HepG2 (cell line): Measurements from ENCODE around the gene CDCP2. TPM values are rescaled to one million over a fixed set of nuclear protein-coding genes. Genes with fewer than 3 reads are reported as not detected.

Source experiments
- ATAC-seq: fragments of 200-7000 bp; cut with Tn5 transposase; 3 replicates; pipeline ENCODE4 v1.9.1; 2020; ENCODE audit warnings: mild to moderate bottlenecking, moderate library complexity
- BruUV-seq: library from RNA; stranded (reverse); fragments of 400-500 nt; replicated peaks from 2 replicates; lab custom pipeline; 2021; lab: Mats Ljungman, UMichigan
- CTCF ChIA-PET: fragments of 300-600 bp; formaldehyde crosslinking; extraction: SDS; loops from one replicate; lab custom pipeline; 2021; ENCODE audit warnings: low total read pairs, inconsistent platforms, low intra/inter-chr PET ratio; lab: Yijun Ruan, JAX
- POLR2A ChIA-PET: fragments of 350-600 bp; sonication (Branson Sonifier 250); formaldehyde crosslinking; loops from one replicate; lab custom pipeline; 2020; ENCODE audit warnings: antibody characterized with exemption, inconsistent platforms; lab: Yijun Ruan, JAX
- DNase-seq: peaks from one replicate; pipeline ENCODE4 v3.0.0-alpha.2; 2015; ENCODE audit warnings: low spot score
- FAIRE-seq: peaks from 3 replicates; lab custom pipeline; 2011; peaks lifted over from hg19 to GRCh38; lab: Jason Lieb, UNC
- H2AFZ ChIP-seq: one replicate; pipeline ENCODE4 v1.6.1; 2011; ENCODE audit warnings: low read length, inconsistent platforms
- H3K27ac ChIP-seq: fragments of 300-600 bp; 3 replicates; pipeline ENCODE4 v1.8.0; 2011; ENCODE audit warnings: mixed run types, mild to moderate bottlenecking, mixed read lengths, low read length, inconsistent platforms; ENCODE audit not compliant: insufficient read depth; ENCODE audit errors: extremely low read length
- H3K27me3 ChIP-seq, 2 experiments: fragments of 200-600 bp in 1 of 2; 2 replicates in 1 of 2; 3 replicates in 1 of 2; pipeline versions ENCODE4 v1.6.0 to v1.8.0; 2011; ENCODE audit warnings: low read length in 2 of 2, mild to moderate bottlenecking in 2 of 2, moderate library complexity in 2 of 2, inconsistent platforms in 1 of 2; ENCODE audit not compliant: insufficient read depth in 2 of 2, control insufficient read depth in 1 of 2
- H3K36me3 ChIP-seq, 2 experiments: fragments of 200-600 bp in 1 of 2; replicated peaks in 1 of 2; 2 replicates in 1 of 2; 3 replicates in 1 of 2; pipeline versions ENCODE4 v1.5.1 to v1.8.0; 2011; ENCODE audit warnings: low read length in 2 of 2, inconsistent platforms in 1 of 2; ENCODE audit not compliant: insufficient read depth in 2 of 2, control insufficient read depth in 1 of 2
- H3K4me1 ChIP-seq: 2 replicates; pipeline ENCODE4 v1.5.1; 2012; ENCODE audit warnings: low read length, inconsistent platforms; ENCODE audit not compliant: insufficient read depth
- H3K4me2 ChIP-seq: 2 replicates; pipeline ENCODE4 v1.6.0; 2011; ENCODE audit warnings: low read depth, low read length, inconsistent platforms
- H3K4me3 ChIP-seq, 3 experiments: fragments of 200-600 bp in 1 of 3; sonication (generic), shearing (Covaris generic) in 1 of 3; replicated peaks in 1 of 3; 2 replicates each; pipeline ENCODE4 v1.5.1; 2011 to 2016; ENCODE audit warnings: low read length in 3 of 3, inconsistent platforms in 2 of 3, low read depth in 2 of 3, mild to moderate bottlenecking in 2 of 3, control low read depth in 1 of 3, mixed read lengths in 1 of 3; ENCODE audit not compliant: insufficient read depth in 1 of 3
- H3K79me2 ChIP-seq: one replicate; pipeline ENCODE4 v1.6.1; 2011; ENCODE audit warnings: low read length, inconsistent platforms; ENCODE audit not compliant: insufficient read depth
- H3K9ac ChIP-seq: 2 replicates; pipeline ENCODE4 v1.6.0; 2011; ENCODE audit warnings: mild to moderate bottlenecking, low read depth, low read length, inconsistent platforms; ENCODE audit not compliant: insufficient read depth
- H3K9me3 ChIP-seq: 2 replicates; pipeline ENCODE4 v1.5.1; 2012; ENCODE audit warnings: mild to moderate bottlenecking, low read length
- H4K20me1 ChIP-seq: 2 replicates; pipeline ENCODE4 v1.6.0; 2011; ENCODE audit warnings: inconsistent platforms, mild to moderate bottlenecking, low read length, moderate library complexity; ENCODE audit not compliant: insufficient read depth
- FOXO1 ChIP-seq: sonication (generic); formaldehyde crosslinking; IDR thresholded peaks from 2 replicates; pipeline ENCODE4 v1.4.0; 2020; ENCODE audit warnings: missing genetic modification reagents
- JDP2 ChIP-seq: sonication (generic); formaldehyde crosslinking; IDR thresholded peaks from 2 replicates; pipeline ENCODE4 v1.8.1; 2022; ENCODE audit warnings: missing genetic modification reagents, borderline replicate concordance
- ONECUT2 ChIP-seq: sonication (generic); formaldehyde crosslinking; IDR thresholded peaks from 2 replicates; pipeline ENCODE4 v1.4.0; 2020; ENCODE audit warnings: missing genetic modification reagents
- POLR2G ChIP-seq: fragments of 200-400 bp; formaldehyde crosslinking; IDR thresholded peaks from 2 replicates; pipeline ENCODE4 v1.6.1; 2018; ENCODE audit warnings: mild to moderate bottlenecking, low read depth, low read length, moderate library complexity
- THAP7 ChIP-seq: sonication (generic); formaldehyde crosslinking; IDR thresholded peaks from 2 replicates; pipeline ENCODE4 v1.8.1; 2023; ENCODE audit warnings: mild to moderate bottlenecking, missing genetic modification reagents
- ZFP91 ChIP-seq: sonication (generic); formaldehyde crosslinking; IDR thresholded peaks from 2 replicates; pipeline ENCODE4 v1.9.0; 2022; ENCODE audit warnings: missing genetic modification reagents, mild to moderate bottlenecking, borderline replicate concordance
- ZKSCAN1 ChIP-seq: fragments of 150-350 bp; IDR thresholded peaks from 2 replicates; pipeline ENCODE4 v1.6.1; 2014; ENCODE audit warnings: low read length
- ZNF296 ChIP-seq: sonication (generic); formaldehyde crosslinking; conservative IDR thresholded peaks from 2 replicates; pipeline ENCODE4 v1.5.0; 2020; ENCODE audit warnings: mild to moderate bottlenecking, missing genetic modification reagents
- ZNF318 ChIP-seq: sonication (generic); formaldehyde crosslinking; IDR thresholded peaks from 2 replicates; pipeline ENCODE4 v1.4.0; 2020; ENCODE audit warnings: mild to moderate bottlenecking, missing genetic modification reagents
- ZNF33A ChIP-seq: sonication (generic); formaldehyde crosslinking; IDR thresholded peaks from 2 replicates; pipeline ENCODE4 v1.5.1; 2020; ENCODE audit warnings: missing genetic modification reagents, mild to moderate bottlenecking, moderate library complexity, borderline replicate concordance
- ZXDC ChIP-seq: sonication (generic); formaldehyde crosslinking; IDR thresholded peaks from 2 replicates; pipeline ENCODE4 v1.5.0; 2020; ENCODE audit warnings: mild to moderate bottlenecking, missing genetic modification reagents
- WGBS: methylation state at CpG from one replicate; pipeline ENCODE4 v1.1.6; 2017; ENCODE audit warnings: low lambda C conversion rate; 5-methylcytosine and 5-hydroxymethylcytosine counted together
- in situ Hi-C: cut with HindIII; loops from 2 replicates; pipeline ENCODE4 v1.10.0; 2017; ENCODE audit warnings: low pct_unique_long_range_greater_than_20kb; ENCODE audit not compliant: extremely low pct_ligation_motif_present
- intact Hi-C: fragments of 100-400 bp; cut with micrococcal nuclease; formaldehyde crosslinking; loops from one replicate; pipeline ENCODE4 v1.10.0; 2022; ENCODE audit not compliant: unreplicated experiment
- polyA plus RNA-seq, 8 experiments: library from polyadenylated mRNA; depleted of rRNA in 3 of 8; stranded (reverse) in 7 of 8; unstranded in 1 of 8; fragments of >200 nt; fragmentation: Illumina TruSeq in 4 of 8; extraction: Trizol in 4 of 8; gene quantifications; 2 replicates each; pipeline versions ENCODE4 v1.2.1 to v1.2.3, GENCODE V29; 2011 to 2016; ENCODE audit warnings: low read depth in 4 of 8, missing spikeins in 1 of 8, mixed read lengths in 1 of 8; ENCODE audit not compliant: insufficient read depth in 1 of 8
- total RNA-seq, 5 experiments: library from RNA; depleted of rRNA; stranded (reverse); fragments of >200 nt; fragmentation: Illumina TruSeq; extraction: Trizol; gene quantifications; 2 replicates each; pipeline ENCODE4 v1.2.3, GENCODE V29; 2016; ENCODE audit warnings: low read depth in 1 of 5

Gene CDCP2
- total and polyA plus RNA-seq, 2 of the 13 experiments (the other 11 are each of a cell fraction or from before 2014, with no cell fraction given) = not detected

- Histone ChIP-seq H2AFZ (no peak overlapping the region), H3K27ac (no peak overlapping the region), H3K36me3 (peaks cover 4 to 6% of the 10 kb centered on the region in 2 experiments; a peak in 1 of 5 replicates), H3K4me1 (no peaks in the 10 kb centered on the region), H3K9ac (no peak overlapping the region), H3K27me3 (no peaks in the 10 kb centered on the region), H3K4me3 (no peak overlapping the region), H3K9me3 (no peaks in the 10 kb centered on the region), H3K79me2 (no peaks in the 10 kb centered on the region), H3K4me2 (no peak overlapping the region), H4K20me1 (no peaks in the 10 kb centered on the region)
- POLR2A ChIA-PET = no interaction called here
- ATAC-seq (no peak), DNase-seq (no peak), FAIRE-seq (no peak)
- 92% methylated on average over 5 of the region's 5 CpGs for WGBS
- BruUV-seq = no TSS peak
- in situ Hi-C loops (no loop called here), intact Hi-C loops (no loop called here)
- CTCF ChIA-PET = no interaction called here
- no peak for TF ChIP-seq JDP2 (CRISPR knock-in tag)
- TF ChIP-seq ONECUT2 (CRISPR knock-in tag) = no peak
- no peak for TF ChIP-seq ZNF318 (CRISPR knock-in tag)
- no peak for TF ChIP-seq ZFP91 (CRISPR knock-in tag)
- no peak for TF ChIP-seq FOXO1 (CRISPR knock-in tag)
- no peak for TF ChIP-seq THAP7 (CRISPR knock-in tag)
- no peak for TF ChIP-seq ZKSCAN1
- no peak for TF ChIP-seq POLR2G
- TF ChIP-seq ZXDC (CRISPR knock-in tag) = no peak
- TF ChIP-seq ZNF33A = no peak
- no peak for TF ChIP-seq ZNF296 (CRISPR knock-in tag)
Observed at GRCh38 chr1:54193453-54193852, 40.7 kb upstream of the CDCP2 start.
